HG02885 (cell line): Measurements from ENCODE around the gene MSH3.
"Not testable (repeated sequence)": the region's sequence is repeated elsewhere in the genome, so short reads cannot be mapped to it uniquely, and the experiment has no call there.

ENCODE experiments used
- ATAC-seq: cut with Tn5 transposase; IDR thresholded peaks from one replicate; pipeline ENCODE4 v1.9.1; 2021; ENCODE audit warnings: mild to moderate bottlenecking; ENCODE audit not compliant: unreplicated experiment, poor library complexity

MSH3 gene

GRCh38 chr5:80884086-80884813 lies 229.8 kb downstream of the MSH3 start:
- ATAC-seq, result no peak

GRCh38 chr5:80884929-80885328 lies 230.5 kb downstream of the MSH3 start:
- no peak for ATAC-seq

GRCh38 chr5:80885396-80886000 lies 231.0 kb downstream of the MSH3 start:
- ATAC-seq, result no peak

GRCh38 chr5:80894083-80894482 lies 239.6 kb downstream of the MSH3 start:
- no peak for ATAC-seq

GRCh38 chr5:80895523-80895922 lies 241.1 kb downstream of the MSH3 start:
- no peak for ATAC-seq

GRCh38 chr5:80902624-80903023 lies 248.2 kb downstream of the MSH3 start:
- not testable (repeated sequence) for ATAC-seq

- ATAC-seq, result no peak
These were observed 250.2 kb downstream of the MSH3 start for GRCh38 chr5:80904533-80905187.

GRCh38 chr5:80905405-80905804 lies 251.0 kb downstream of the MSH3 start:
- no peak for ATAC-seq

GRCh38 chr5:80912479-80912878 lies 258.0 kb downstream of the MSH3 start:
- ATAC-seq, result no peak

- ATAC-seq, result no peak
These were observed 261.3 kb downstream of the MSH3 start for GRCh38 chr5:80915716-80916115.

GRCh38 chr5:80916676-80917075 lies 262.2 kb downstream of the MSH3 start:
- ATAC-seq, result no peak

- no peak for ATAC-seq
These were observed 263.2 kb downstream of the MSH3 start for GRCh38 chr5:80917631-80918030.

GRCh38 chr5:80919678-80920196 lies 265.3 kb downstream of the MSH3 start:
- no peak for ATAC-seq

- ATAC-seq, result no peak
These were observed 265.9 kb downstream of the MSH3 start for GRCh38 chr5:80920333-80920732.

- ATAC-seq, result no peak
These were observed 266.6 kb downstream of the MSH3 start for GRCh38 chr5:80921026-80921425.

- no peak for ATAC-seq
These were observed 271.5 kb downstream of the MSH3 start for GRCh38 chr5:80925931-80926330.
